ENCODE data around the gene FABP2. TPM values are rescaled to one million over a fixed set of nuclear protein-coding genes. Genes with fewer than 3 reads are reported as not detected.

Gene FABP2
- polyA plus RNA-seq, 1 donor from 2014 or later: not detected

GRCh38 chr4:119299741-119300100 is 22.2 kb downstream of the FABP2 start:
- Histone ChIP-seq H3K27ac (ENCODE audit: low read length) (no peak overlapping the region), H3K4me2 (ENCODE audit: low read length) (peak overlapping the region; percentile 72), H3K4me3 (ENCODE audit: low read length) (peak overlapping the region; percentile 86), H2AFZ (ENCODE audit: low read depth, low read length) (peak overlapping the region; percentile 85), H4K20me1 (ENCODE audit: insufficient read depth) (no peaks in the 10 kb centered on the region), H3K9ac (ENCODE audit: low read length) (peak overlapping the region; percentile 62), H3F3A (ENCODE audit: insufficient read depth, low read length, poor library complexity, severe bottlenecking) (no peaks in the 10 kb centered on the region), H3K9me2 (ENCODE audit: insufficient read depth, low read length) (no peaks in the 10 kb centered on the region), H3K9me3 (ENCODE audit: low read length) (no peaks in the 10 kb centered on the region), H3K36me3 (ENCODE audit: insufficient read depth, low read length) (no peaks in the 10 kb centered on the region), H3K79me2 (replicated peaks; ENCODE audit: insufficient read depth, low read length) (peaks cover 14% of the 10 kb centered on the region), H3K27me3 (ENCODE audit: insufficient read depth, low read depth, low read length) (no peaks in the 10 kb centered on the region)
- TF ChIP-seq MXI1 (conservative IDR thresholded peaks at IDR 0.05; ENCODE audit: poor library complexity, severe bottlenecking) (no peak), CTCF (IDR thresholded peaks at IDR 0.05; ENCODE audit: poor library complexity, severe bottlenecking) (no peak), EZH2 (IDR thresholded peaks at IDR 0.05; ENCODE audit: borderline replicate concordance, insufficient read depth, low read length, poor library complexity, severe bottlenecking) (no peak), POLR2AphosphoS5 (IDR thresholded peaks at IDR 0.05) (no peak), EP300 (conservative IDR thresholded peaks at IDR 0.05; ENCODE audit: poor library complexity, severe bottlenecking) (no peak), REST (IDR thresholded peaks at IDR 0.05; ENCODE audit: borderline replicate concordance) (no peak), RAD21 (conservative IDR thresholded peaks at IDR 0.05) (no peak), SMC3 (conservative IDR thresholded peaks at IDR 0.05; ENCODE audit: poor library complexity) (no peak), TAF1 (IDR thresholded peaks at IDR 0.05; ENCODE audit: low read depth) (no peak)

GRCh38 chr4:119299260-119299671 is 22.7 kb downstream of the FABP2 start:
- no peaks in the 10 kb centered on the region for H3K9me2 ChIP-seq (ENCODE audit: insufficient read depth, low read length)
- no peaks in the 10 kb centered on the region for H3K36me3 ChIP-seq (ENCODE audit: insufficient read depth, low read length)
- H2AFZ ChIP-seq (ENCODE audit: low read depth, low read length): no peak overlapping the region
- H3K9me3 ChIP-seq (ENCODE audit: low read length): no peaks in the 10 kb centered on the region
- H3K27ac ChIP-seq (ENCODE audit: low read length): no peak overlapping the region
- no peaks in the 10 kb centered on the region for H3K27me3 ChIP-seq (ENCODE audit: insufficient read depth, low read depth, low read length)
- peaks cover 14% of the 10 kb centered on the region for H3K79me2 ChIP-seq (replicated peaks; ENCODE audit: insufficient read depth, low read length)
- H3F3A ChIP-seq (ENCODE audit: insufficient read depth, low read length, poor library complexity, severe bottlenecking): no peaks in the 10 kb centered on the region
- H3K4me3 ChIP-seq (ENCODE audit: low read length): peak overlapping the region; percentile 86
- H3K9ac ChIP-seq (ENCODE audit: low read length): no peak overlapping the region
- peak overlapping the region; percentile 72 for H3K4me2 ChIP-seq (ENCODE audit: low read length)
- H4K20me1 ChIP-seq (ENCODE audit: insufficient read depth): no peaks in the 10 kb centered on the region
- TF ChIP-seq REST (IDR thresholded peaks at IDR 0.05; ENCODE audit: borderline replicate concordance): no peak
- TF ChIP-seq MXI1 (conservative IDR thresholded peaks at IDR 0.05; ENCODE audit: poor library complexity, severe bottlenecking): no peak
- TF ChIP-seq SMC3 (conservative IDR thresholded peaks at IDR 0.05; ENCODE audit: poor library complexity): no peak
- no peak for TF ChIP-seq EP300 (conservative IDR thresholded peaks at IDR 0.05; ENCODE audit: poor library complexity, severe bottlenecking)
- no peak for TF ChIP-seq RAD21 (conservative IDR thresholded peaks at IDR 0.05)
- TF ChIP-seq POLR2AphosphoS5 (IDR thresholded peaks at IDR 0.05): no peak
- no peak for TF ChIP-seq CTCF (IDR thresholded peaks at IDR 0.05; ENCODE audit: poor library complexity, severe bottlenecking)
- TF ChIP-seq TAF1 (IDR thresholded peaks at IDR 0.05; ENCODE audit: low read depth): no peak
- no peak for TF ChIP-seq EZH2 (IDR thresholded peaks at IDR 0.05; ENCODE audit: borderline replicate concordance, insufficient read depth, low read length, poor library complexity, severe bottlenecking)
